K562 (cell line): ENCODE measurements around the gene ACTBL2. TPM values are rescaled to one million over a fixed set of nuclear protein-coding genes. Genes with fewer than 3 reads are reported as not detected.

Source experiments
- ARID1B ChIP-seq: fragments of 450-650 bp; IDR thresholded peaks from 2 replicates; pipeline ENCODE4 v1.6.1; 2016; ENCODE audit warnings: antibody characterized with exemption, mild to moderate bottlenecking, inconsistent platforms
- BHLHE40 ChIP-seq: IDR thresholded peaks from 2 replicates; pipeline ENCODE4 v1.6.1; 2011; ENCODE audit warnings: low read length, improper control_type of control experiment
- CBFA2T2 ChIP-seq: fragments of 450-650 bp; conservative IDR thresholded peaks from 2 replicates; pipeline ENCODE4 v1.6.1; 2017; ENCODE audit warnings: mild to moderate bottlenecking
- CHAMP1 ChIP-seq: fragments of 450-650 bp; IDR thresholded peaks from 2 replicates; pipeline ENCODE4 v1.6.1; 2016; ENCODE audit warnings: mild to moderate bottlenecking
- EP300 ChIP-seq: IDR thresholded peaks from 2 replicates; pipeline ENCODE4 v1.6.1; 2012; ENCODE audit warnings: low read length, improper control_type of control experiment
- PHF21A ChIP-seq: fragments of 450-650 bp; IDR thresholded peaks from 2 replicates; pipeline ENCODE4 v1.6.1; 2017; ENCODE audit warnings: low read depth, borderline replicate concordance
- PHF8 ChIP-seq: fragments of 200-600 bp; sonication (generic); IDR thresholded peaks from 2 replicates; pipeline ENCODE4 v1.6.1; 2012; ENCODE audit warnings: mixed run types, mild to moderate bottlenecking, inconsistent platforms, low read length, moderate library complexity, borderline replicate concordance
- REST ChIP-seq, 2 experiments: fragments of 450-650 bp; formaldehyde crosslinking in 1 of 2; IDR thresholded peaks; 2 replicates each; pipeline versions ENCODE4 v1.4.0 to v1.6.1; 2014 to 2020; ENCODE audit warnings: mild to moderate bottlenecking in 2 of 2, borderline replicate concordance in 1 of 2, low read depth in 1 of 2
- SOX6 ChIP-seq: fragments of 450-650 bp; IDR thresholded peaks from 2 replicates; pipeline ENCODE4 v1.6.1; 2014; ENCODE audit warnings: mild to moderate bottlenecking
- TCF3 ChIP-seq: sonication (generic); formaldehyde crosslinking; IDR thresholded peaks from 2 replicates; pipeline ENCODE4 v1.4.0; 2020; ENCODE audit warnings: mild to moderate bottlenecking, missing genetic modification reagents
- TOE1 ChIP-seq, 2 experiments: fragments of 450-650 bp in 1 of 2; sonication (generic) in 1 of 2; formaldehyde crosslinking in 1 of 2; IDR thresholded peaks; 2 replicates each; pipeline versions ENCODE4 v1.7.1 to v1.8.0; 2016 to 2022; ENCODE audit warnings: borderline replicate concordance in 2 of 2, mild to moderate bottlenecking in 2 of 2, antibody characterized with exemption in 1 of 2, inconsistent platforms in 1 of 2, low read depth in 1 of 2, missing genetic modification reagents in 1 of 2, moderate library complexity in 1 of 2
- TRIM24 ChIP-seq, 2 experiments: fragments of 450-650 bp; IDR thresholded peaks; 2 replicates each; pipeline ENCODE4 v1.6.1; 2016
- USF1 ChIP-seq: sonication (generic); formaldehyde crosslinking; IDR thresholded peaks from 2 replicates; pipeline ENCODE4 v1.9.0; 2022; ENCODE audit warnings: mild to moderate bottlenecking, missing genetic modification reagents
- ZEB2 ChIP-seq: fragments of 450-650 bp; IDR thresholded peaks from 2 replicates; pipeline ENCODE4 v1.6.1; 2016
- ZNF740 ChIP-seq, 3 experiments: fragments of 200-800 bp in 1 of 3; sonication (Bioruptor generic) in 1 of 3; sonication (generic) in 1 of 3; formaldehyde crosslinking in 1 of 3; IDR thresholded peaks; 2 replicates each; pipeline versions ENCODE4 v1.6.1 to v1.8.0; 2016 to 2022; ENCODE audit warnings: mild to moderate bottlenecking in 2 of 3, missing compliant biosample characterization in 2 of 3, missing genetic modification characterization in 2 of 3, missing genetic modification reagents in 1 of 3
- polyA plus RNA-seq, 8 experiments: library from polyadenylated mRNA; depleted of rRNA in 4 of 8; stranded (reverse) in 5 of 8; unstranded in 3 of 8; fragments of >200 nt; fragmentation: Nextera tagmentation in 2 of 8; fragmentation: Illumina TruSeq in 1 of 8; extraction: Ambion mirVana in 2 of 8; extraction: Trizol in 1 of 8; gene quantifications; 2 replicates each; pipeline versions ENCODE4 v1.2.1 to v1.2.3, GENCODE V29; 2011 to 2014; ENCODE audit warnings: inconsistent platforms in 1 of 8, missing spikeins in 1 of 8
- total RNA-seq, 7 experiments: library from RNA; depleted of rRNA in 6 of 7; stranded (reverse); fragments of >200 nt in 6 of 7; fragmentation: Illumina TruSeq in 2 of 7; extraction: Trizol in 2 of 7; gene quantifications; 2 replicates each; pipeline versions ENCODE4 v1.2.1 to v1.2.3, GENCODE V29; 2011 to 2021; ENCODE audit warnings: low replicate concordance in 1 of 7

The ACTBL2 gene
- total and polyA plus RNA-seq, 9 of the 15 experiments (the other 6 are each of a cell fraction or from before 2014, with no cell fraction given): not detected

- TF ChIP-seq REST (IDR thresholded peaks at IDR 0.05; ENCODE audit: borderline replicate concordance) (peak; percentile 38; the same call in 1 of the 2 replicates), REST (CRISPR knock-in tag; IDR thresholded peaks at IDR 0.05; ENCODE audit: low read depth) (no peak), PHF21A (no peak), PHF8 (no peak), ZEB2 (0 out of 2 replicates have a peak, but pooled peaks have one; percentile 67), ZNF740 (CRISPR knock-in tag; IDR thresholded peaks at IDR 0.05) (no peak), ZNF740 (tag; IDR thresholded peaks at IDR 0.05) (0 out of 4 replicates have a peak, but pooled peaks of 1 of the 2 experiments have one; percentile 27), SOX6 (peak; percentile 76), TCF3 (CRISPR knock-in tag) (peak; percentile 49), BHLHE40 (peak; percentile 73; the same call in 1 of the 2 replicates), CHAMP1 (no peak), TRIM24 (IDR thresholded peaks at IDR 0.05) (peak; percentile 7 to 42; a peak in 1 of 4 replicates), CBFA2T2 (peak; percentile 81), ARID1B (peak; percentile 75), EP300 (peak; percentile 57), TOE1 (IDR thresholded peaks at IDR 0.05; ENCODE audit: borderline replicate concordance) (0 out of 2 replicates have a peak, but pooled peaks have one; percentile 43), TOE1 (CRISPR knock-in tag; IDR thresholded peaks at IDR 0.05; ENCODE audit: borderline replicate concordance, low read depth) (no peak), USF1 (CRISPR knock-in tag) (peak; percentile 17; the same call in 1 of the 2 replicates)
These were observed 41.1 kb downstream of the ACTBL2 start (continued) for GRCh38 chr5:57441557-57441956.
